Measurements from ENCODE around the gene STAG3. TPM values are rescaled to one million over a fixed set of nuclear protein-coding genes. Genes with fewer than 3 reads are reported as not detected.

Gene STAG3
- total and polyA plus RNA-seq, 9 of the 15 experiments (the other 6 are each of a cell fraction or from before 2014, with no cell fraction given) = 0.54 to 2.5 (median 1.7) TPM

- 0 out of 4 replicates have a peak, but pooled peaks of 1 of the 2 experiments have one; percentile 12 for TF ChIP-seq ZMIZ1 (IDR thresholded peaks at IDR 0.05; ENCODE audit: low read depth in 2 of 2, low read length in 2 of 2)
- no peak for TF ChIP-seq RNF219 (CRISPR knock-in tag; IDR thresholded peaks at IDR 0.05)
- TF ChIP-seq KDM2B (CRISPR knock-in tag; IDR thresholded peaks at IDR 0.05) = no peak
- no peak for TF ChIP-seq TEAD2 (tag; IDR thresholded peaks at IDR 0.05)
- TF ChIP-seq HNRNPLL (IDR thresholded peaks at IDR 0.05; ENCODE audit: low read depth, low read length, poor library complexity, severe bottlenecking) = peak; percentile 57
- peak in 1 of 2 experiments; percentile 58; a peak in 2 of 4 replicates for TF ChIP-seq UBTF (IDR thresholded peaks at IDR 0.05; ENCODE audit: borderline replicate concordance in 1 of 2, low read depth in 2 of 2, low read length in 2 of 2)
- TF ChIP-seq PHF20 (IDR thresholded peaks at IDR 0.05; ENCODE audit: partially characterized antibody) = peak; percentile 36
- peak; percentile 70; the same call in 1 of the 2 replicates for TF ChIP-seq KLF16 (IDR thresholded peaks at IDR 0.05)
- TF ChIP-seq GTF3C2 (IDR thresholded peaks at IDR 0.05; ENCODE audit: borderline replicate concordance, extremely low read depth, insufficient read length) = peak; percentile 88
- peak; percentile 79; the same call in 1 of the 2 replicates for TF ChIP-seq DNMT1 (IDR thresholded peaks at IDR 0.05)
- no peak; the same call in 1 of the 2 replicates for TF ChIP-seq MTA3 (IDR thresholded peaks at IDR 0.05; ENCODE audit: borderline replicate concordance)
- TF ChIP-seq MTA1 (IDR thresholded peaks at IDR 0.05; ENCODE audit: borderline replicate concordance) = no peak
- TF ChIP-seq LCOR (CRISPR knock-in tag; IDR thresholded peaks at IDR 0.05) = peak; percentile 39; the same call in 1 of the 2 replicates
Observed at GRCh38 chr7:100158229-100159098, 19.3 kb upstream of the STAG3 start, which contains the start of gene TRAPPC14 (continued).

All from K562 (cell line).